ENCODE data around the gene ITFG2.
"Not testable (repeated sequence)": the region's sequence is repeated elsewhere in the genome, so short reads cannot be mapped to it uniquely, and the experiment has no call there.

ITFG2 gene

DNA sequence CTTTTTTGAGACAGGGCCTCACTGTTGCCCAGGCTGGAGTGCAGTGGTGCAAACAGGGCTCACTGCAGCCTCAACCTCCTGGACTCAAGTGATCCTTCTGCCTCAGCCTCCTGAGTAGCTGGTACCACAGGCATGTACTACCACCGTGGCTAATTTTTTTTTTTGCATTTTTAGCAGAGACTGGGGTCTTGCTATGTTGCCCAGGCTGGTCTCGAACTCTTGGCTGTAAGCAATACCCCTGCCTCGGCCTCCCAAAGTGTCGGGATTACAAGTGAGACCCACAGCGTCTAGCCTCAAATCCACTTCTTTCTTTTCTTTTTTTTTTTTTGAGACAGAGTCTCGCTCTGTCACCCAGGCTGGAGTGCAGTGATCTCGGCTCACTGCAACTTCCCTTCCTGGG is 50.9 kb downstream of the ITFG2 start:
- DNase-seq (ENCODE audit: low spot score), result not testable (repeated sequence)

DNA sequence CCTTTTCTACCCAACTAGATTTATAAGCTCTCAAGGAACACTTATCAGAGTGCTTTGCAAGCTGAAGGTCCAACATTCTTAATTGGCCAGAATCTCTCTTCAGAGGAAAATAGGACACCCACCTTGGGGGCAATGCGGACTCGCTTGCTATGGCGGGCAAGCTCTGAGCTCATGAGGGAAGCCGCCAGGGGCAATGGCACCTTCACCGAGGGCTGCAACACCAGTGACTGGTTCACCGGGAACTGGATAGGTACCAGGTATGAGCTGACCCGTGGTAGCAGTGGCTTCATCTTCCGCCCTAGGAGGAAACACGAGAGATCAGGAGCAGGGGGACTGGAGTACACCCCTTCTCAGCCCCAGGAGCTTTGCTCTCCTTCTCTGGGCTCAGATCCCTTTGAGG is 51.7 kb downstream of the ITFG2 start:
- no peak for DNase-seq (ENCODE audit: low spot score)

DNA sequence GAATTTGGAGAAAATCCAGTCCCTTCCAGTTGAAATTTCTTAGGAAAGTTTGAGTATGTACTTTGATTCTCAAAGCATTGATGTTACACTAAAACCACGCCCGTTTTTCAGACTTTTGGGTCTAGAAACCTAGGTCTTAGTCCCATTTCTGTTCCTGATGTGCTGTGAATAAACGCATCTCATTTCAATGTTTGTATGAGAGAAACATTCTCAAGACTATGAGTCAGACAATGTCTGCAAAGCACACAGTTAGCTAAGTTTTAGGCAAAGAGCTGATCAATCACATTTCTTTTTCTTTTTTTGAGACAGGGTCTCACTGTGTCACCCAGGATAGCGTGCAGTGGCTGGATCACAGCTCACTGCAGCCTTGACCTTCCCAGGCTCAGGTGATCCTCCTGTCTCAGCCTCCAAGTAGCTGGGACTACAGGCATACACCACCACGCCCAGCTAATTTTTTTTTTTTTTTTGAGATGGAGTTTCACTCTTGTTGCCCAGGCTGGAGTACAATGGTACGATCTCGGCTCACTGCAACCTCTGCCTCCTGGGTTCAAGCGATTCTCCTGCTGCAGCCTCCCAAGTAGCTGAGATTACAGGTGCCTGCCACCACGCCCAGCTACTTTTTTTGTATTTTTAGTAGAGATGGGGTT is 56.6 kb downstream of the ITFG2 start:
- DNase-seq (ENCODE audit: low spot score), result not testable (repeated sequence)

Data from putamen (tissue), 1 donor.